ENCODE measurements around the gene LAMP2.

Gene LAMP2

DNA sequence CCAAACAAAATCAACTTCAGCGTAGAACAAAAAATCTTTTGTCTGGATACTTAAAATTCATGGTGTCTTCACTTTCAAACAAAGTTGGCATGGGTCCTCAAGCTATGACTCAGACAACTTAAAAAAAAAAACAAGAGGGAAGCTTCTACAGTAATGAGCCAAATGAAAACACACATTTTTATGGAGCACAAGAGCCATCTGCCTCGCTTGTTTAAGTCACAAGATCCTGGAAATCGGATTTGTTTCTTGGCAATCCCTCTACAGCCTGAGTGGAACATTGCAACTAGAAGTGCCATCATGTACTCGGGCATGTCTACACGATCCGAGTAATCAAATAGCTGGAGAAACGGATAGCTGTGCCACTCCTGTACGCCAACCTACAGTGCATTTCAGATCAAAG, 22.6 kb downstream of the LAMP2 start:
- TF ChIP-seq, protein P1, sequence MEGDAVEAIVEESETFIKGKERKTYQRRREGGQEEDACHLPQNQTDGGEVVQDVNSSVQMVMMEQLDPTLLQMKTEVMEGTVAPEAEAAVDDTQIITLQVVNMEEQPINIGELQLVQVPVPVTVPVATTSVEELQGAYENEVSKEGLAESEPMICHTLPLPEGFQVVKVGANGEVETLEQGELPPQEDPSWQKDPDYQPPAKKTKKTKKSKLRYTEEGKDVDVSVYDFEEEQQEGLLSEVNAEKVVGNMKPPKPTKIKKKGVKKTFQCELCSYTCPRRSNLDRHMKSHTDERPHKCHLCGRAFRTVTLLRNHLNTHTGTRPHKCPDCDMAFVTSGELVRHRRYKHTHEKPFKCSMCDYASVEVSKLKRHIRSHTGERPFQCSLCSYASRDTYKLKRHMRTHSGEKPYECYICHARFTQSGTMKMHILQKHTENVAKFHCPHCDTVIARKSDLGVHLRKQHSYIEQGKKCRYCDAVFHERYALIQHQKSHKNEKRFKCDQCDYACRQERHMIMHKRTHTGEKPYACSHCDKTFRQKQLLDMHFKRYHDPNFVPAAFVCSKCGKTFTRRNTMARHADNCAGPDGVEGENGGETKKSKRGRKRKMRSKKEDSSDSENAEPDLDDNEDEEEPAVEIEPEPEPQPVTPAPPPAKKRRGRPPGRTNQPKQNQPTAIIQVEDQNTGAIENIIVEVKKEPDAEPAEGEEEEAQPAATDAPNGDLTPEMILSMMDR (IDR thresholded peaks at IDR 0.05; ENCODE audit: extremely low read depth, insufficient read depth, missing control alignments): no peak
- in situ Hi-C loops (cut with MboI; ENCODE audit: low pct_unique_long_range_greater_than_20kb, low sequenced_read_pairs, unreplicated experiment): no loop called here
- DNase-seq (ENCODE audit: low spot score): no peak

DNA sequence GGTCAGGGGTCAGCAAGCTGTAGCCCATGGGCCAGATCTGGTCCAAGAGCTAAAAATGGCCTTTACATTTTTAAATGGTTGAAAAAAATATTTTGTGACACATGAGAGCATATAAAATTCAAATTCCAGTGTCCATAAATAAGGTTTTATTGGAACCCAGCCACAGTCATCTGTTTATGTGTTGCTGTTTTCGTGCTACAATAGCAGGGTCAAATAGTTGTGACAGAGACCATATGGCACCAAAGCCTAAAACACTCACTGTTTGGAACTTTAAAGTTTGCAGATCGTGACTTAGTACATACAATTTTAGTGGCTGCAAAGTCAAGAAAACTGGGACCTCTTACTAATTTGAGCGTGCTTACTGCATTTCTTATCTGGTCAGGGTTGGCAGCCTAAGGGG, 29.2 kb downstream of the LAMP2 start:
- TF ChIP-seq, protein P1 (IDR thresholded peaks at IDR 0.05; ENCODE audit: extremely low read depth, insufficient read depth, missing control alignments): no peak
- no peak for DNase-seq (ENCODE audit: low spot score)
- in situ Hi-C loops (cut with MboI; ENCODE audit: low pct_unique_long_range_greater_than_20kb, low sequenced_read_pairs, unreplicated experiment): no loop called here

DNA sequence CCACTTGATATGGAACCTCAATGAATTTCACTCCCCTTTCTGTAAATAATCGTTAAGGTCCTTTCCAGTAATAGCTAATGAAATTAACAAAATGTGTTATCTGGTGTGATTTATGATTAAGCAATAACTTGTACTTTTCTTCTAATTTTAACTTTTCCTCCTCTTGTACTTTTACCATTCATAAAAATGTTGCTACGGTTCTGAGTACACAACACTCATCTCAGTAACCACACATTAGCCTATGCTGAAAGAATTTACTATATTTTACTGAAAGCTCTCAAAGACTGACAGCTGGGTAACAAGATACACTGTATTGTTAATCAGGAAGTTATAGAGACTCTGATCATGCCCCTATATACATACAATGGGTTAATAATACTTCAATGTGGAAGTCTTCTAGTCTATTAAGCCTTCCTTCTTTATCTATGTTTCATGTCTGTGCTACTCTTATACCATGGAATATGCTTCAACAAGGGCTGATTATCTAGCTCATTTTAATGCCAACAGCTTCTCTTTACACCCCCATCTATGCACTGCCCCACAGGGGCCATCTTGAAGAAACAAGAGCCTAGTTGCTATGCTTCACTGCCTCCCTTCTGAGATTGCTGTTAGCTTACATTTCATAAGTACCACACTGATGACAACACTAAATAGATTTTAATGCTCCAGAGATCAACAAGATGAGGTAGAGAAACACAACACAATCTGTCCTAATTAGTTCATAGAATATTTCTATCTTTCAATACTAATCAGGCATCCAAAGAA, 39.1 kb downstream of the LAMP2 start:
- TF ChIP-seq, protein P1 (IDR thresholded peaks at IDR 0.05; ENCODE audit: extremely low read depth, insufficient read depth, missing control alignments): no peak
- in situ Hi-C loops (cut with MboI; ENCODE audit: low pct_unique_long_range_greater_than_20kb, low sequenced_read_pairs, unreplicated experiment): no loop called here
- DNase-seq (ENCODE audit: low spot score): no peak

DNA sequence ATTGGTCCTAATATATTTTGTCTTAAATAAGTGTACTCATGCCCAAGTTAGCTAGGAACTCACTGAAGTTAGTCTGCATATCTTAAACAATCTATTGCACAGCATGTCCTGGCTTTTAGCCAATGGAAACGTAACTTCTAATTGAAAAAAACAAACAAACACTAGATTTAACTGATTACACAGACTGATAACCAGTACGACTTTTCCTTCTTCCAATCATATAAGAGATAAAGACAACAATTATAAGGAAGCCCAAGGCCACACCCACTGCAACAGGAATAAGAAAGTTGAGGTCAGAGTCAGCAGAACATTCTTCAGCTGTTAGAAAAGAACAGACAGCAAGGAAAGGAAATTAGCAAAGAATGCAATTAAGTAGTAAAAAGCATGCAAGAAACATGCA, 40.8 kb downstream of the LAMP2 start:
- in situ Hi-C loops (cut with MboI; ENCODE audit: low pct_unique_long_range_greater_than_20kb, low sequenced_read_pairs, unreplicated experiment): no loop called here
- TF ChIP-seq, protein P1 (IDR thresholded peaks at IDR 0.05; ENCODE audit: extremely low read depth, insufficient read depth, missing control alignments): no peak
- DNase-seq (ENCODE audit: low spot score): no peak

DNA sequence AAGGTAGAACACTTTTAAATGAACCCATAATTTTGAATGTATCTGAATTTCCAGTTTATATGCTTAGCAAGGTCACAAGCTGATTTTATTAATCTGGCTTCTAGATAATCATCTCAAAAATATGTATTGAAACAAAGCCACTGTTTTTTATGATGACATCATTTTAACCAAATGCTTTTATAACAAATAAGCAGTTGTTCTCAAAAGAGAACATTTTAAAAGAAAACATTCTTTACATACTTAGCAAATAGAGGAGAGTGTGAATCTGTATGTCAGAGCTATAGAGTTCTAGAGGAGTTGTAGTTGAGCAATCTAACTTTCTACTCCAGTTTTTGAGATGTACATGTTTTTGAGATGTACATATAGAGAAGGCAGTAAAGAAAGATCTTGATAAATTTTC, 42.5 kb downstream of the LAMP2 start:
- no peak for DNase-seq (ENCODE audit: low spot score)
- TF ChIP-seq, protein P1 (IDR thresholded peaks at IDR 0.05; ENCODE audit: extremely low read depth, insufficient read depth, missing control alignments): no peak
- in situ Hi-C loops (cut with MboI; ENCODE audit: low pct_unique_long_range_greater_than_20kb, low sequenced_read_pairs, unreplicated experiment): no loop called here

DNA sequence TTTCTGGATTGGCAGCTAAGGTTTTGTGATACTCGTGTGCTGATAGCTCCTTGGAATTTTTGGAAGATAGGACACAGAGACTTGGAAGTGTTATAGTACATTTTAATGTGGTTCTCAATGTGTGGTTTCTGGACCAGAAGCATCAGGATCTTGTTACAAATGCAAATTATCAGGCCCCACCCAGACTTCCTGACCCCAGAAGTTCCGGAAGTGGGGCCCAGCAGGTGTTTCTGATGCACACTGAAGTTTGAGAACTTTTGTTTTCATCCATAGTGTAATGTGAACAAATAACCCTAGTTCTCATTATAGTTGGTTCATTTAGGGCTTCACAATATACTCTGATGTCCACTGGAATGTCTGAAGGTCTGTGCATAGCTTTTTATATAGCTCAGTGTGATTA, 49.6 kb downstream of the LAMP2 start:
- TF ChIP-seq, protein P1 (IDR thresholded peaks at IDR 0.05; ENCODE audit: extremely low read depth, insufficient read depth, missing control alignments): no peak
- in situ Hi-C loops (cut with MboI; ENCODE audit: low pct_unique_long_range_greater_than_20kb, low sequenced_read_pairs, unreplicated experiment): no loop called here
- DNase-seq (ENCODE audit: low spot score): no peak

Measured in GM13977 (cell line).